ENCODE data around the gene TWSG1. TPM values are rescaled to one million over a fixed set of nuclear protein-coding genes. Genes with fewer than 3 reads are reported as not detected.
"Not testable (repeated sequence)": the region's sequence is repeated elsewhere in the genome, so short reads cannot be mapped to it uniquely, and the experiment has no call there.

The TWSG1 gene
- total RNA-seq, 1 experiment from 2014 or later, result 43.7 TPM

GRCh38 chr18:9421096-9421900 is 86.7 kb downstream of the TWSG1 start:
- H3K36me3 Mint-ChIP-seq (ENCODE audit: insufficient read depth, unreplicated experiment), result no peaks in the 10 kb centered on the region
- no peak overlapping the region for H3K4me3 Mint-ChIP-seq (ENCODE audit: unreplicated experiment)
- intact Hi-C loops (cut with micrococcal nuclease; ENCODE audit: unreplicated experiment), result no loop called here
- ChIA-PET POLR2A (no interaction called here), CTCF (no interaction called here)
- no peaks in the 10 kb centered on the region for H3K27me3 Mint-ChIP-seq (ENCODE audit: insufficient read depth, unreplicated experiment)
- no peaks in the 10 kb centered on the region for H3K27me3 ChIP-seq (replicated peaks; ENCODE audit: control insufficient read depth, insufficient read depth, low read length)
- no peaks in the 10 kb centered on the region for H3K36me3 ChIP-seq (ENCODE audit: control insufficient read depth, insufficient read depth, low read length)
- no peaks in the 10 kb centered on the region for H3K9me3 Mint-ChIP-seq (ENCODE audit: unreplicated experiment)
- H3K4me1 Mint-ChIP-seq (ENCODE audit: low read depth, unreplicated experiment), result no peaks in the 10 kb centered on the region
- H3K4me3 ChIP-seq (ENCODE audit: low read depth, low read length), result no peak overlapping the region
- H3K9me3 ChIP-seq, result peaks cover 7% of the 10 kb centered on the region; the same call in 1 of the 2 replicates
- TF ChIP-seq CTCF (IDR thresholded peaks at IDR 0.05; ENCODE audit: insufficient read depth in 1 of 2, low read depth in 1 of 2, low read length in 1 of 2, severe bottlenecking in 1 of 2, unreplicated experiment in 1 of 2), result no peak
- H3K4me1 ChIP-seq, result no peaks in the 10 kb centered on the region
- no peak for DNase-seq
- no TSS peak for BruUV-seq (replicated peaks)
- H3K27ac Mint-ChIP-seq (ENCODE audit: unreplicated experiment), result no peak overlapping the region

- no TSS peak for BruUV-seq (replicated peaks)
- TF ChIP-seq CTCF (IDR thresholded peaks at IDR 0.05; ENCODE audit: insufficient read depth in 1 of 2, low read depth in 1 of 2, low read length in 1 of 2, severe bottlenecking in 1 of 2, unreplicated experiment in 1 of 2), result no peak
- Histone ChIP-seq H3K4me3 (ENCODE audit: low read depth, low read length) (no peak overlapping the region), H3K27me3 (replicated peaks; ENCODE audit: control insufficient read depth, insufficient read depth, low read length) (no peaks in the 10 kb centered on the region), H3K9me3 (peaks cover 7% of the 10 kb centered on the region; the same call in 1 of the 2 replicates), H3K4me1 (no peaks in the 10 kb centered on the region), H3K36me3 (ENCODE audit: control insufficient read depth, insufficient read depth, low read length) (no peaks in the 10 kb centered on the region)
- Mint-ChIP-seq H3K36me3 (ENCODE audit: insufficient read depth, unreplicated experiment) (no peaks in the 10 kb centered on the region), H3K27me3 (ENCODE audit: insufficient read depth, unreplicated experiment) (no peaks in the 10 kb centered on the region), H3K27ac (ENCODE audit: unreplicated experiment) (no peak overlapping the region), H3K9me3 (ENCODE audit: unreplicated experiment) (no peaks in the 10 kb centered on the region), H3K4me1 (ENCODE audit: low read depth, unreplicated experiment) (no peaks in the 10 kb centered on the region), H3K4me3 (ENCODE audit: unreplicated experiment) (no peak overlapping the region)
- POLR2A ChIA-PET, result no interaction called here
- CTCF ChIA-PET, result no interaction called here
- intact Hi-C loops (cut with micrococcal nuclease; ENCODE audit: unreplicated experiment), result no loop called here
- no peak for DNase-seq
Observed at GRCh38 chr18:9421901-9422327, 87.3 kb downstream of the TWSG1 start.

GRCh38 chr18:9422816-9423519 is 88.4 kb downstream of the TWSG1 start:
- intact Hi-C loops (cut with micrococcal nuclease; ENCODE audit: unreplicated experiment), result no loop called here
- BruUV-seq (replicated peaks), result no TSS peak
- no peak for TF ChIP-seq CTCF (IDR thresholded peaks at IDR 0.05; ENCODE audit: insufficient read depth in 1 of 2, low read depth in 1 of 2, low read length in 1 of 2, severe bottlenecking in 1 of 2, unreplicated experiment in 1 of 2)
- H3K4me3 Mint-ChIP-seq (ENCODE audit: unreplicated experiment), result no peak overlapping the region
- H3K27me3 ChIP-seq (replicated peaks; ENCODE audit: control insufficient read depth, insufficient read depth, low read length), result no peaks in the 10 kb centered on the region
- no peak overlapping the region for H3K27ac Mint-ChIP-seq (ENCODE audit: unreplicated experiment)
- no peak for DNase-seq
- H3K4me1 ChIP-seq, result no peaks in the 10 kb centered on the region
- POLR2A ChIA-PET, result no interaction called here
- no peaks in the 10 kb centered on the region for H3K9me3 Mint-ChIP-seq (ENCODE audit: unreplicated experiment)
- peaks cover 7% of the 10 kb centered on the region; the same call in 1 of the 2 replicates for H3K9me3 ChIP-seq
- no peaks in the 10 kb centered on the region for H3K27me3 Mint-ChIP-seq (ENCODE audit: insufficient read depth, unreplicated experiment)
- no peaks in the 10 kb centered on the region for H3K36me3 Mint-ChIP-seq (ENCODE audit: insufficient read depth, unreplicated experiment)
- no peak overlapping the region for H3K4me3 ChIP-seq (ENCODE audit: low read depth, low read length)
- CTCF ChIA-PET, result no interaction called here
- H3K36me3 ChIP-seq (ENCODE audit: control insufficient read depth, insufficient read depth, low read length), result no peaks in the 10 kb centered on the region
- H3K4me1 Mint-ChIP-seq (ENCODE audit: low read depth, unreplicated experiment), result no peaks in the 10 kb centered on the region

- POLR2A ChIA-PET; H3K27me3 ChIP-seq (replicated peaks; ENCODE audit: control insufficient read depth, insufficient read depth, low read length); H3K4me1 ChIP-seq; H3K27me3 Mint-ChIP-seq (ENCODE audit: insufficient read depth, unreplicated experiment); H3K4me3 Mint-ChIP-seq (ENCODE audit: unreplicated experiment); H3K9me3 Mint-ChIP-seq (ENCODE audit: unreplicated experiment); H3K36me3 ChIP-seq (ENCODE audit: control insufficient read depth, insufficient read depth, low read length); CTCF ChIA-PET; DNase-seq; H3K4me1 Mint-ChIP-seq (ENCODE audit: low read depth, unreplicated experiment); BruUV-seq (replicated peaks); intact Hi-C loops (cut with micrococcal nuclease; ENCODE audit: unreplicated experiment); H3K4me3 ChIP-seq (ENCODE audit: low read depth, low read length); H3K36me3 Mint-ChIP-seq (ENCODE audit: insufficient read depth, unreplicated experiment); H3K27ac Mint-ChIP-seq (ENCODE audit: unreplicated experiment); H3K9me3 ChIP-seq: not testable (repeated sequence)
Observed at GRCh38 chr18:9423648-9424047, 89.1 kb downstream of the TWSG1 start.

- H3K36me3 ChIP-seq (ENCODE audit: control insufficient read depth, insufficient read depth, low read length); H3K27ac Mint-ChIP-seq (ENCODE audit: unreplicated experiment); BruUV-seq (replicated peaks); CTCF ChIA-PET; H3K27me3 Mint-ChIP-seq (ENCODE audit: insufficient read depth, unreplicated experiment); H3K9me3 ChIP-seq; H3K4me1 Mint-ChIP-seq (ENCODE audit: low read depth, unreplicated experiment); H3K9me3 Mint-ChIP-seq (ENCODE audit: unreplicated experiment); DNase-seq; intact Hi-C loops (cut with micrococcal nuclease; ENCODE audit: unreplicated experiment); H3K4me1 ChIP-seq; H3K4me3 Mint-ChIP-seq (ENCODE audit: unreplicated experiment); H3K36me3 Mint-ChIP-seq (ENCODE audit: insufficient read depth, unreplicated experiment); POLR2A ChIA-PET; H3K27me3 ChIP-seq (replicated peaks; ENCODE audit: control insufficient read depth, insufficient read depth, low read length); H3K4me3 ChIP-seq (ENCODE audit: low read depth, low read length): not testable (repeated sequence)
Observed at GRCh38 chr18:9424235-9424634, 89.7 kb downstream of the TWSG1 start.
